GM19351 (cell line): Measurements from ENCODE around the gene GRID2.

Source experiments
- ATAC-seq: cut with Tn5 transposase; IDR thresholded peaks from one replicate; pipeline ENCODE4 v1.9.1; 2021; ENCODE audit warnings: mild to moderate bottlenecking, moderate library complexity; ENCODE audit not compliant: unreplicated experiment

The GRID2 gene

GRCh38 chr4:93466446-93466845, 1162.7 kb downstream of the GRID2 start:
- no peak for ATAC-seq

- no peak for ATAC-seq
Observed at GRCh38 chr4:93467484-93468155, 1163.9 kb downstream of the GRID2 start.

GRCh38 chr4:93469560-93469959, 1165.8 kb downstream of the GRID2 start:
- no peak for ATAC-seq

- no peak for ATAC-seq
Observed at GRCh38 chr4:93475730-93476129, 1172.0 kb downstream of the GRID2 start.

- ATAC-seq = no peak
Observed at GRCh38 chr4:93478805-93479204, 1175.0 kb downstream of the GRID2 start.

GRCh38 chr4:93480452-93480851, 1176.7 kb downstream of the GRID2 start:
- no peak for ATAC-seq

GRCh38 chr4:93495346-93495745, 1191.6 kb downstream of the GRID2 start:
- no peak for ATAC-seq

- ATAC-seq = no peak
Observed at GRCh38 chr4:93501244-93501643, 1197.5 kb downstream of the GRID2 start.

- ATAC-seq = no peak
Observed at GRCh38 chr4:93501946-93502345, 1198.2 kb downstream of the GRID2 start.

- ATAC-seq = no peak
Observed at GRCh38 chr4:93502991-93503390, 1199.2 kb downstream of the GRID2 start.

- no peak for ATAC-seq
Observed at GRCh38 chr4:93513851-93514250, 1210.1 kb downstream of the GRID2 start.

- ATAC-seq = no peak
Observed at GRCh38 chr4:93515208-93515607, 1211.4 kb downstream of the GRID2 start.

- no peak for ATAC-seq
Observed at GRCh38 chr4:93529692-93530372, 1226.1 kb downstream of the GRID2 start.

- no peak for ATAC-seq
Observed at GRCh38 chr4:93532234-93532633, 1228.5 kb downstream of the GRID2 start.

GRCh38 chr4:93540562-93540961, 1236.8 kb downstream of the GRID2 start:
- no peak for ATAC-seq

- no peak for ATAC-seq
Observed at GRCh38 chr4:93561842-93562241, 1258.1 kb downstream of the GRID2 start.

GRCh38 chr4:93568758-93569157, 1265.0 kb downstream of the GRID2 start:
- ATAC-seq = no peak

- ATAC-seq = no peak
Observed at GRCh38 chr4:93573285-93573684, 1269.5 kb downstream of the GRID2 start.

- ATAC-seq = no peak
Observed at GRCh38 chr4:93578942-93579341, 1275.2 kb downstream of the GRID2 start.

- ATAC-seq = peak; percentile 90
Observed at GRCh38 chr4:93605163-93605562, 1301.4 kb downstream of the GRID2 start.

- no peak for ATAC-seq
Observed at GRCh38 chr4:93617606-93618005, 1313.8 kb downstream of the GRID2 start.

GRCh38 chr4:93633721-93634120, 1330.0 kb downstream of the GRID2 start:
- ATAC-seq = no peak

- no peak for ATAC-seq
Observed at GRCh38 chr4:93635943-93636342, 1332.2 kb downstream of the GRID2 start.
